B cell (primary cell): ENCODE data around the gene EGLN1. TPM values are rescaled to one million over a fixed set of nuclear protein-coding genes. Genes with fewer than 3 reads are reported as not detected.
A peak's percentile ranks its signal among the peaks of the same experiment; 100 is the strongest.

ENCODE experiments used
- ATAC-seq: fragments of 200-7000 bp; cut with Tn5 transposase; one replicate; pipeline ENCODE4 v1.10.0; 2021; ENCODE audit warnings: low read depth, mild to moderate bottlenecking, moderate number of reproducible peaks, moderate library complexity
- CTCF ChIA-PET: fragments of 350-600 bp; sonication (Branson Sonifier 250); formaldehyde crosslinking; loops from one replicate; lab custom pipeline; 2021; ENCODE audit warnings: antibody characterized with exemption, inconsistent platforms; lab: Charles Lee
- POLR2A ChIA-PET: fragments of 350-600 bp; sonication (Branson Sonifier 250); formaldehyde crosslinking; loops from one replicate; lab custom pipeline; 2021; ENCODE audit warnings: antibody characterized with exemption; lab: Charles Lee
- DNase-seq: peaks from one replicate; pipeline ENCODE4 v3.0.0; 2013
- H2AFZ ChIP-seq: 2 replicates; pipeline ENCODE4 v1.6.1; 2012; ENCODE audit warnings: mild to moderate bottlenecking, low read depth, low read length; ENCODE audit not compliant: insufficient read depth, poor library complexity, severe bottlenecking
- H3K27ac ChIP-seq, 2 donors: 1 replicate in 1 of 2; 2 replicates in 1 of 2; pipeline ENCODE4 v1.5.1; 2012 to 2013; ENCODE audit warnings: low read length in 2 of 2, mild to moderate bottlenecking in 2 of 2, moderate library complexity in 1 of 2
- H3K27me3 ChIP-seq, 4 experiments: fragments of 200-600 bp in 1 of 4; sonication (generic) in 1 of 4; replicated peaks in 1 of 4; 1 replicate in 2 of 4; 2 replicates in 2 of 4; pipeline versions ENCODE4 v1.6.1 to v1.7.0; 2013 to 2016; ENCODE audit warnings: low read length in 3 of 4, mild to moderate bottlenecking in 2 of 4, mixed read lengths in 1 of 4, moderate library complexity in 1 of 4; ENCODE audit not compliant: insufficient read depth in 4 of 4, control insufficient read depth in 3 of 4; ENCODE audit errors: control extremely low read depth in 1 of 4
- H3K36me3 ChIP-seq, 2 experiments: replicated peaks in 1 of 2; 1 replicate in 1 of 2; 2 replicates in 1 of 2; pipeline versions ENCODE4 v1.6.1 to v1.7.1; 2013; ENCODE audit warnings: low read length in 1 of 2; ENCODE audit not compliant: insufficient read depth in 2 of 2, control insufficient read depth in 1 of 2; ENCODE audit errors: control extremely low read depth in 1 of 2, extremely low read depth in 1 of 2
- H3K4me1 ChIP-seq, 2 donors: fragments of 200-600 bp in 1 of 2; sonication (generic) in 1 of 2; 1 replicate in 1 of 2; 2 replicates in 1 of 2; pipeline versions ENCODE4 v1.5.1 to v1.6.1; 2013 to 2017; ENCODE audit warnings: low read length in 2 of 2; ENCODE audit not compliant: control insufficient read depth in 2 of 2, insufficient read depth in 2 of 2
- H3K4me2 ChIP-seq: replicated peaks from 2 replicates; pipeline ENCODE3; 2012; ENCODE audit warnings: mild to moderate bottlenecking, low read depth, low read length; ENCODE audit not compliant: poor library complexity, severe bottlenecking
- H3K4me3 ChIP-seq, 5 experiments: fragments of 200-600 bp in 1 of 5; sonication (generic) in 1 of 5; 1 replicate in 3 of 5; 2 replicates in 2 of 5; pipeline versions ENCODE4 v1.5.1 to v1.7.0; 2011 to 2016; ENCODE audit warnings: low read length in 4 of 5, mild to moderate bottlenecking in 4 of 5, low read depth in 2 of 5, control low read depth in 1 of 5, moderate library complexity in 1 of 5; ENCODE audit not compliant: insufficient read depth in 1 of 5; ENCODE audit errors: control extremely low read depth in 1 of 5, extremely low read depth in 1 of 5
- H3K79me2 ChIP-seq: fragments of 200-600 bp; sonication (generic); one replicate; pipeline ENCODE4 v1.6.0; 2016; ENCODE audit warnings: low read length; ENCODE audit not compliant: control insufficient read depth, insufficient read depth
- H3K9ac ChIP-seq: fragments of 200-600 bp; sonication (generic); 2 replicates; pipeline ENCODE4 v1.6.1; 2017; ENCODE audit warnings: mild to moderate bottlenecking, low read length, moderate library complexity
- H3K9me3 ChIP-seq, 3 donors: one replicate each; pipeline versions ENCODE4 v1.6.1 to v1.7.1; 2013; ENCODE audit warnings: low read length in 2 of 3; ENCODE audit not compliant: control insufficient read depth in 2 of 3, insufficient read depth in 1 of 3; ENCODE audit errors: control extremely low read depth in 1 of 3
- H4K20me1 ChIP-seq: 2 replicates; pipeline ENCODE4 v1.6.0; 2012; ENCODE audit warnings: mild to moderate bottlenecking, low read length; ENCODE audit not compliant: insufficient read depth, control insufficient read depth, poor library complexity, severe bottlenecking
- H3K27ac Mint-ChIP-seq: one replicate; pipeline ENCODE4 v1.8.0; 2021; ENCODE audit warnings: mixed read lengths
- H3K27me3 Mint-ChIP-seq: one replicate; pipeline ENCODE4 v1.8.0; 2021; ENCODE audit warnings: mixed read lengths
- H3K4me1 Mint-ChIP-seq: one replicate; pipeline ENCODE4 v1.8.0; 2021; ENCODE audit warnings: mixed read lengths
- H3K4me3 Mint-ChIP-seq: one replicate; pipeline ENCODE4 v1.8.0; 2021; ENCODE audit warnings: mixed read lengths
- H3K9me3 Mint-ChIP-seq: one replicate; pipeline ENCODE4 v1.8.0; 2022; ENCODE audit warnings: mixed read lengths; ENCODE audit not compliant: insufficient read depth
- CTCF ChIP-seq: fragments of 200-600 bp; IDR thresholded peaks from one replicate; pipeline ENCODE4 v1.8.0; 2022; ENCODE audit warnings: antibody characterized with exemption, mild to moderate bottlenecking
- EZH2 ChIP-seq: IDR thresholded peaks from 2 replicates; pipeline ENCODE4 v1.6.1; 2012; ENCODE audit warnings: borderline replicate concordance, low read depth, mild to moderate bottlenecking, moderate library complexity, low read length; ENCODE audit not compliant: insufficient read depth, poor library complexity, severe bottlenecking
- WGBS: methylation state at CpG from one replicate; pipeline ENCODE4 v1.1.5; 2013; ENCODE audit warnings: missing lambda C conversion rate; ENCODE audit not compliant: insufficient coverage; 5-methylcytosine and 5-hydroxymethylcytosine counted together
- intact Hi-C: fragments of 100-400 bp; cut with micrococcal nuclease; formaldehyde crosslinking; loops from one replicate; pipeline ENCODE4 v1.10.0; 2022
- polyA plus RNA-seq: library from polyadenylated mRNA; depleted of rRNA; stranded (reverse); fragments of >200 nt; gene quantifications from 2 replicates; pipeline ENCODE4 v1.2.3, GENCODE V29; 2012
- total RNA-seq, 2 donors: library from RNA; stranded (reverse); fragments of 120-200 nt in 1 of 2; gene quantifications; 1 replicate in 1 of 2; 2 replicates in 1 of 2; pipeline versions ENCODE4 v1.2.3 to v1.2.4, GENCODE V29; 2013 to 2022

EGLN1 gene
- total and polyA plus RNA-seq, 2 donors (not counting 1 experiment from before 2014, with no cell fraction given): 7.5 to 18.5 TPM

GRCh38 chr1:231363624-231364023, 58.5 kb downstream of the EGLN1 start:
- DNase-seq (no peak), ATAC-seq (no peak)
- no peaks in the 10 kb centered on the region for H4K20me1 ChIP-seq
- H3K9me3 ChIP-seq: no peaks in the 10 kb centered on the region
- H3K27ac ChIP-seq: no peak overlapping the region
- H3K4me3 Mint-ChIP-seq: no peak overlapping the region
- no peak overlapping the region for H3K27ac Mint-ChIP-seq
- ChIA-PET CTCF (interaction anchor here (0.8 to 3.5 kb wide), 4 partner anchors 57 to 242 kb away, joined by 3 to 14 read pairs (median 4); no protein-coding TSS in a partner anchor), POLR2A (no interaction called here)
- no peaks in the 10 kb centered on the region for H3K4me1 Mint-ChIP-seq
- no peaks in the 10 kb centered on the region for H3K9me3 Mint-ChIP-seq
- H3K4me2 ChIP-seq: no peak overlapping the region
- no peak for TF ChIP-seq EZH2
- no peak for TF ChIP-seq CTCF
- H3K4me1 ChIP-seq: no peaks in the 10 kb centered on the region
- peaks cover 0 to 11% of the 10 kb centered on the region in 2 experiments for H3K36me3 ChIP-seq
- H2AFZ ChIP-seq: no peak overlapping the region
- WGBS: no CpG with 5 or more reads among the region's 1 CpG
- H3K79me2 ChIP-seq: no peaks in the 10 kb centered on the region
- H3K27me3 ChIP-seq: no peaks in the 10 kb centered on the region
- no peak overlapping the region for H3K4me3 ChIP-seq
- intact Hi-C loops: no loop called here
- H3K9ac ChIP-seq: no peak overlapping the region
- H3K27me3 Mint-ChIP-seq: no peaks in the 10 kb centered on the region

- no CpG with 5 or more reads among the region's 1 CpG for WGBS
- Histone ChIP-seq H3K79me2 (no peaks in the 10 kb centered on the region), H3K36me3 (peaks cover 0 to 8% of the 10 kb centered on the region in 2 experiments), H4K20me1 (no peaks in the 10 kb centered on the region), H3K9ac (no peak overlapping the region), H3K27me3 (no peaks in the 10 kb centered on the region), H3K4me2 (no peak overlapping the region), H3K4me1 (peaks cover 0 to 3% of the 10 kb centered on the region in 2 donors), H2AFZ (no peak overlapping the region), H3K4me3 (no peak overlapping the region), H3K9me3 (no peaks in the 10 kb centered on the region), H3K27ac (no peak overlapping the region)
- DNase-seq (no peak), ATAC-seq (no peak)
- CTCF ChIA-PET: interaction anchor here (0.8 to 3.5 kb wide), 10 partner anchors 10 to 243 kb away, joined by 3 to 14 read pairs (median 3); no protein-coding TSS in a partner anchor
- Mint-ChIP-seq H3K27me3 (no peaks in the 10 kb centered on the region), H3K4me3 (no peak overlapping the region), H3K27ac (peak overlapping the region; percentile 39), H3K9me3 (no peaks in the 10 kb centered on the region), H3K4me1 (peaks cover 8% of the 10 kb centered on the region)
- TF ChIP-seq CTCF: no peak
- TF ChIP-seq EZH2: no peak
- intact Hi-C loops: no loop called here
- POLR2A ChIA-PET: no interaction called here
These were observed 59.8 kb downstream of the EGLN1 start for GRCh38 chr1:231362325-231362724.
